GM20000 (cell line): ENCODE results near the gene PROK2.
A peak's percentile ranks its signal among the peaks of the same experiment; 100 is the strongest.

Experiments
- DNase-seq: peaks from one replicate; pipeline ENCODE4 v3.0.0; 2012; ENCODE audit warnings: low spot score
- TF ChIP-seq, protein P1 (sequence below): IDR thresholded peaks from 2 replicates; pipeline ENCODE4 v1.5.1; 2012; ENCODE audit warnings: mild to moderate bottlenecking, control low read depth; ENCODE audit errors: extremely low read depth, missing control alignments

PROK2 gene

DNA sequence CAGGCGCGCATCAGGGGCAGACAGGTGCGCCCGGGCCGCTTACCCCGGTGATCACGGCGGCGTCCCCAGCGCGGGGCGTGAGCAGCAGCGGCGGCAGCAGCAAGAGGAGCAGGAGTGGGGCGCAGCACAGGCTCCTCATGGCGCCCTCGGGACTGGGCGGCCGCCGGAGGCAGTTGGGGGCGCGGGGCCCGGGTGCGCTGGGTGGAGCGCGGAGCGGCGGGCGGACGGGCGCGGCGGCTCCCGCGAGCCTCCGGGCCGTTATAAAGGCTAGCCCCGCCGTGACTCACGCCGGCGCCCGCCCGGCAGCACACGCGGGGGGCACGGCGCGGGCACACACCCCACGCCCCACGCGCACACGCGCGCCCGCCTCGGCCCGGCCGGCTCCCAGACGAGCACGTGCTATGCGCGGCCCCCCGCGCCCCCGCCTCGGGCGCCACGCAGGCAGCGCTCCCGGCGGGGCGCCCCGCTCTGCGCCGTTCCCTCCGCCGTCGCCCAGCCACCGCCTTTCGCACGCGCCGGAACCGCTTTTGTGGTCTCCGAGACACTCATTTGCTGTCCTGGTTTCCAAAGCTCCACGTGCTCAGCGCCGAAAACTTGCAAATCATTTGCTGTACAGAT is at the start of gene PROK2:
PROK2 (minus strand) TSS at position 235 of the 618 bp plus-strand sequence; CDS start at position 139, 96 bp downstream.
- TF ChIP-seq, protein P1, sequence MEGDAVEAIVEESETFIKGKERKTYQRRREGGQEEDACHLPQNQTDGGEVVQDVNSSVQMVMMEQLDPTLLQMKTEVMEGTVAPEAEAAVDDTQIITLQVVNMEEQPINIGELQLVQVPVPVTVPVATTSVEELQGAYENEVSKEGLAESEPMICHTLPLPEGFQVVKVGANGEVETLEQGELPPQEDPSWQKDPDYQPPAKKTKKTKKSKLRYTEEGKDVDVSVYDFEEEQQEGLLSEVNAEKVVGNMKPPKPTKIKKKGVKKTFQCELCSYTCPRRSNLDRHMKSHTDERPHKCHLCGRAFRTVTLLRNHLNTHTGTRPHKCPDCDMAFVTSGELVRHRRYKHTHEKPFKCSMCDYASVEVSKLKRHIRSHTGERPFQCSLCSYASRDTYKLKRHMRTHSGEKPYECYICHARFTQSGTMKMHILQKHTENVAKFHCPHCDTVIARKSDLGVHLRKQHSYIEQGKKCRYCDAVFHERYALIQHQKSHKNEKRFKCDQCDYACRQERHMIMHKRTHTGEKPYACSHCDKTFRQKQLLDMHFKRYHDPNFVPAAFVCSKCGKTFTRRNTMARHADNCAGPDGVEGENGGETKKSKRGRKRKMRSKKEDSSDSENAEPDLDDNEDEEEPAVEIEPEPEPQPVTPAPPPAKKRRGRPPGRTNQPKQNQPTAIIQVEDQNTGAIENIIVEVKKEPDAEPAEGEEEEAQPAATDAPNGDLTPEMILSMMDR: no peak

GRCh38 chr3:71831599-71831998 is 46.7 kb upstream of the PROK2 start:
- TF ChIP-seq, protein P1: no peak

More for the DNA sequence above, at the start of gene PROK2:
- peak; percentile 36 for DNase-seq

DNA sequence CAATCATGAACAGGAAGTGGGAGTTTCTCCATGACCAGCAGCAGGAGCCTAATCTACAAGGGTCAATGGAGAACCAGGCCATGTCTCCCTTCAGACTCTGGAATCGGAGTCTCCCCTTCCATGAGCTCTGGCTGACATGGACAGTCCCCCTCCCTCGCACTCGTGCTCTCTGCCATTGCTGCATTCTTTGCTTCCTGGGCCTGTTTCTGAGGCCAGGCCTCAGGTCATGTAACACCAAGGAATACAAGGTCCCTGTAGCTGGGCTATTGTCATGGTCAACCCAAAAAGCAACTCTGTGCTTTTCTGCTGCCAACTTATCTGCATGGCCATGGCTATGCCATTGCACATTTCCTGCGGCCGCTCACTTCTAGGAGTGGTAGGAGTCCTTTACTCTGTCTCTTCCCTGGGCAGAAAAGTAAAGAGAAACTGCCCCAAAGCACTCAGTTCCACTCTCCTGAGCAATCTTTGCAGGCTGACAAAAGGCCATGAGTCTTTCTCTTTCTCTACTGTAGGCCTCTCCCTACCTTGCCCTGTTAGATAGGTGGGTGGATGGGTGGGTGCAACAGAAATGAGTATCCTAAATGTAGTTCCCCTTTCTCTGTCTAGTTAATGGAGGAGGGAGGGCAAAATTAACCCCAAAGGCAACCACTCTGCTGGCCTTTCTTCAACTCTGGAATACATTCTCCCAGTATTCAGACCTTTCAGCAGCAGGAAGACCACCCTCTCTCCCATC is 40.8 kb upstream of the PROK2 start:
- TF ChIP-seq, protein P1: no peak
- DNase-seq: no peak

More at GRCh38 chr3:71831599-71831998, 46.7 kb upstream of the PROK2 start:
- DNase-seq: no peak

DNA sequence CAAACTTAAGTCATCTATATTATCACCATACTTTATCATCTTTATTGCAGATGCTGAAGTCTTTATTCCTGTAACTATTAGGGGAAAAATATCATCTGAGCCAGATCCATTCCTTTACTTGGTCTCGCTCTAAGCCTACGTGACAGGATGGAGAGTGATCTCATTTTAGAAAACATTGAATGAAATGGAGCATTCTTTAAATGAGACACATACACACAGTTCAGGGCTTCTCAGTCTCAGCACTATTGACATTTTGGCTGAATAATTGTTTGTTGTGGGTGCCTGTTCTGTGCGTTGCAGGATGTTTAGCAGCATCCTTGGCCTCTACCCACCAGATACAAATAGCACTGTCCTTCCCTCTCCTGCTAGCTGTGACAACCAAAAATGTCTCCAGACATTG is 36.2 kb upstream of the PROK2 start:
- TF ChIP-seq, protein P1: no peak

GRCh38 chr3:71817262-71817661 is 32.3 kb upstream of the PROK2 start:
- no peak for DNase-seq
- TF ChIP-seq, protein P1: no peak

More for the DNA sequence above, 36.2 kb upstream of the PROK2 start:
- no peak for DNase-seq

DNA sequence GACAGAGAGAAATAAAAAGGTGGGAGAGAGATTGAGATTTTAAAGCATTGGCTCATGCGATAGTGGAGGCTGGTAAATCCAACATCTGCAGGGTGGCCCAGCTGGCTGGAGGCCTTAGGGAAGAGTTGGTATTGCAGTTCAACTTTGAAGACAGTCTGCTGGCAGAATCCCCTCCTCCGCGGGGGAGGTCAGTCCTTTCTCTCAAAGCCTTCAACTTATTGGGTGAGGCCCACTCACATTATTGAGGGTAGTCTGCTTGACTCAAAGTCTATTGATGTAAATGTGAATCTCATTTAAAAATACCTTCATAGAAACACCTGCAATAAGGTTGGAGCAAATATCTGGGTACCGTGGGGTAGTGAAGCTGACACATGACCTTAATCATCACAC is 31.8 kb upstream of the PROK2 start:
- no peak for DNase-seq
- TF ChIP-seq, protein P1: no peak

- TF ChIP-seq, protein P1: no peak
Observed at GRCh38 chr3:71815340-71816067, 30.6 kb upstream of the PROK2 start.

More at GRCh38 chr3:71815340-71816067, 30.6 kb upstream of the PROK2 start:
- DNase-seq: no peak
